Retinal pigment epithelial cell (primary cell): Measurements from ENCODE around the gene MYLK.

Experiments
- DNase-seq: peaks from one replicate; pipeline ENCODE4 v3.0.0-alpha.2; 2010; ENCODE audit warnings: low read depth
- H3K4me3 ChIP-seq: 2 replicates; pipeline ENCODE4 v1.5.1; 2011; ENCODE audit warnings: mild to moderate bottlenecking, low read length, control low read depth, moderate library complexity
- TF ChIP-seq, protein P1 (sequence below): conservative IDR thresholded peaks from 2 replicates; pipeline ENCODE4 v1.5.1; 2011; ENCODE audit warnings: low read depth, low read length, control low read depth, inconsistent platforms

MYLK gene

GRCh38 chr3:123737168-123737567 is 147.0 kb downstream of the MYLK start:
- no peak for DNase-seq
- TF ChIP-seq, protein P1, sequence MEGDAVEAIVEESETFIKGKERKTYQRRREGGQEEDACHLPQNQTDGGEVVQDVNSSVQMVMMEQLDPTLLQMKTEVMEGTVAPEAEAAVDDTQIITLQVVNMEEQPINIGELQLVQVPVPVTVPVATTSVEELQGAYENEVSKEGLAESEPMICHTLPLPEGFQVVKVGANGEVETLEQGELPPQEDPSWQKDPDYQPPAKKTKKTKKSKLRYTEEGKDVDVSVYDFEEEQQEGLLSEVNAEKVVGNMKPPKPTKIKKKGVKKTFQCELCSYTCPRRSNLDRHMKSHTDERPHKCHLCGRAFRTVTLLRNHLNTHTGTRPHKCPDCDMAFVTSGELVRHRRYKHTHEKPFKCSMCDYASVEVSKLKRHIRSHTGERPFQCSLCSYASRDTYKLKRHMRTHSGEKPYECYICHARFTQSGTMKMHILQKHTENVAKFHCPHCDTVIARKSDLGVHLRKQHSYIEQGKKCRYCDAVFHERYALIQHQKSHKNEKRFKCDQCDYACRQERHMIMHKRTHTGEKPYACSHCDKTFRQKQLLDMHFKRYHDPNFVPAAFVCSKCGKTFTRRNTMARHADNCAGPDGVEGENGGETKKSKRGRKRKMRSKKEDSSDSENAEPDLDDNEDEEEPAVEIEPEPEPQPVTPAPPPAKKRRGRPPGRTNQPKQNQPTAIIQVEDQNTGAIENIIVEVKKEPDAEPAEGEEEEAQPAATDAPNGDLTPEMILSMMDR = no peak
- H3K4me3 ChIP-seq = no peak overlapping the region

- TF ChIP-seq, protein P1 = no peak
- no peak overlapping the region for H3K4me3 ChIP-seq
Measured at GRCh38 chr3:123735456-123735855, 148.7 kb downstream of the MYLK start.

DNA sequence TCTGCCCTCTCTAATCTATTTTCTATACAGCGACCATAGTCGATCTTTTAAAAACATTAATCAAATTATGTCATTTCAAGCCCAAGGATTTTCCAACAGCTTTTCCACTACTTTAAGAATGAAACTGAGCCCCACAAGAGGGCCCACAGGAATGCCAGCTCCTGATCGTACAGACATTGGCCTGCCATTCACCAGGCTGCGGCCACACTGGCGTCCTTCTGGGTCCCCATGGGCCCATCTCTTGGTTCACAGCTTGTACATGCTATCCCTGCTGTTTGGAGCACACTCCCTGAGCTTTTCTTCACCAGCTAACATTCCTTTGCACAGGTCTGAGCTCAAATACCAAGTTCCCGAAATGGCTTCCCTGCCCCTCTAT is 149.6 kb downstream of the MYLK start:
- TF ChIP-seq, protein P1 = no peak
- DNase-seq = no peak
- H3K4me3 ChIP-seq = no peak overlapping the region

More at GRCh38 chr3:123735456-123735855, 148.7 kb downstream of the MYLK start:
- DNase-seq = no peak

DNA sequence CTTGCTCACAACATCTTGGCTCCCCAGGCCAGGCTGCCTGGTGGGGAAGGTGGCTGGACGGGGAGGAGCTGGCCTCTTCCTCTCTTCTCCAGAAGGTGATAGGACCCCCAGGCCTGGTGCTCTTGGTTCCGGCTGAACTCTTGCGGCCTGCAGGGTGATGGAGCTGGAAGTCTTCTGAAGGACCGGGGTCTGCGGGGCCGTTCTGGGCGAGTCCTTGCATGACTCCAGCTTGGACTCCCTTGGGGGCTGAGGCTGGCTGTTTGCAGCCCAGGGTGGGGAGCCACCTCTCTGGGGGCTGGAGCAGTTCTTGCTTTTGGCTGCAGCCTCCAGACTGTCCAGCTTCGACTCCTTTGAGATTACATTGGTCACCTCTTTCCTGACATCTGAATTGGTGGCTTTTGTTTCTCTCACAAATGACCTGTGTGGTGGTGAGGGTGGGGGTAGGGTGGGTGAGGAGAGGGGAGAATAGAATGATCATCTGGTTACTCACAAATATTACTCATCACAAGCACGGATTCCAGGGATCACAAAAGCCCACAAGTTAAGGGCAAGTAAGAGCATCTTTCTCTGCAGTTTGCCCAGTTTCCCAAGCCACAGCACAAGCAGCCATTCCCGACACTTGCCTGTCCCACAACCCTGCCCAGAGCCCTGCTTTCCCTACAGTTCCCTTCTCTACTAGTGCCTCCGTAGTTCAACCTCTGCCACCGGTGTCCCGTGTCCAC is 150.2 kb downstream of the MYLK start:
- H3K4me3 ChIP-seq = no peak overlapping the region
- TF ChIP-seq, protein P1 = no peak
- no peak for DNase-seq

GRCh38 chr3:123733341-123733740 is 150.8 kb downstream of the MYLK start:
- DNase-seq = no peak
- TF ChIP-seq, protein P1 = no peak
- no peak overlapping the region for H3K4me3 ChIP-seq

DNA sequence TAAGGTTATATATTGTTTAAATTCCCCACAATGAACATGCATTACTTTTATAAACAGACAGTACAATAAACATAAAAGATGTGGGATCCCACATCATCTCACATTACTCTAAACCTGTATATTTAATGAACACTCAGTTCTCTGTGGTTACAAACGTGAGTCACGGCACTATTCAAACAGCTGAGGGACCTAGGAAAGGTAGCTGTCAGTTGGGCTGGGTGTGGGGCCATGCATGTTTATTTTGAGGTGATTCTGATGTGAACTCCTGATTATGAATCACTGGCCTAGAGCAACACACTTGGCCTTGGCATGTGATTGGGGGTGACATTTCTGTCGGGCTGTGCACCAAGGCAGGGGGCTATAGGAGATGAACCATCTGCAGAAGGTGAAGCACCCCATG is 151.7 kb downstream of the MYLK start:
- DNase-seq = peak; percentile 29
- TF ChIP-seq, protein P1 = no peak
- H3K4me3 ChIP-seq = no peak overlapping the region

DNA sequence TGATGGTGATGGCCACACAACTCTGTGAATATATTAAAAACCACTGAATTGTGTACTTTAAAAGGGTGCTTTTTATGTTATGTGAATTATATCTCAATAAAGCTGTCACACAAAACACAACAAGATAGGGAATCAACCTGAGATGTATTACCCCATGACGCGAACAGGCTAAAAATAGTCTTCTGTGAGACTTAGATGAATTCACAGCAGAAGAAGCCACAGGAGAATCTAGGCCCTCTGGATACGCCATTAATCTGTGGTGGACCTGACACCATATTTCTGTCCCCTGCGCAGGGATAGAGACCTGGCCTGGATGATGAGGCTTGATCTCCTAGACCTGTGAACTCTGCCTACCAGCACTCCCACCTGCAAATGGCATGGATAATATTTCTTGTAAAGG is 153.3 kb downstream of the MYLK start:
- DNase-seq = no peak
- no peak overlapping the region for H3K4me3 ChIP-seq

More for the DNA sequence above, 153.3 kb downstream of the MYLK start:
- TF ChIP-seq, protein P1 = no peak
